Testis (tissue), 2 donors: ENCODE measurements around the gene PAPOLA.

ENCODE experiments used
- CTCF ChIP-seq, 3 experiments: fragments of 450-650 bp in 2 of 3; fragments of 200-600 bp in 1 of 3; sonication (generic) in 1 of 3; IDR thresholded peaks; one replicate each; pipeline ENCODE4 v1.5.1; 2016 to 2019; ENCODE audit warnings: antibody characterized with exemption in 3 of 3, mild to moderate bottlenecking in 2 of 3, moderate library complexity in 1 of 3
- POLR2A ChIP-seq: fragments of 450-650 bp; IDR thresholded peaks from one replicate; pipeline ENCODE4 v1.6.1; 2017; ENCODE audit warnings: antibody characterized with exemption, mild to moderate bottlenecking, moderate library complexity

GRCh38 chr14:96568621-96569020 is 66.4 kb downstream of the PAPOLA start:
- TF ChIP-seq CTCF (IDR thresholded peaks at IDR 0.05) (no peak), POLR2A (no peak)
